Activated naive CD4-positive, alpha-beta T cell treated with Interleukin-2 at 50 U/mL for 16 hours (primary cell): ENCODE data around the gene BCAS1.
A peak's percentile ranks its signal among the peaks of the same experiment; 100 is the strongest.

Experiments
- DNase-seq: peaks from one replicate; pipeline ENCODE4 v3.0.0-alpha.2; 2020

The BCAS1 gene

DNA sequence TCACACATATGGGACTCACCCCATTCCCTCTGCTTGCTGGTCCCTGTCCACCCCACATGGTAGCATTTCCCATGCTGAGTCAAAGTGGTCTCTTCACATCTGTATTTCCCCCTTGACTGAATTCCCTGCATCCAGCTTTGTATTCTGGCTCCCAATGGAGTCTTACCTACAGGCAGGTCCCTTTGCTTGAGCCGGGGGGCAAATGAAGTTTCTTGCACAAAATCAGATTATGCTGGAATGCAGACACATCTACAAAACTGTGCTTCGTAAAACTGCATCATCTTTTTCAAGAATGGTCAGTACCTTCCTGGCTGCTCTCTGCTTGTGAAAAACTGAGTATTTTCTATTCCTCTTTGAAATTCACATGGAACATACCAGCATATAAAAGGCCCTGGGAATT lies 32.1 kb upstream of the BCAS1 start:
- DNase-seq: no peak

DNA sequence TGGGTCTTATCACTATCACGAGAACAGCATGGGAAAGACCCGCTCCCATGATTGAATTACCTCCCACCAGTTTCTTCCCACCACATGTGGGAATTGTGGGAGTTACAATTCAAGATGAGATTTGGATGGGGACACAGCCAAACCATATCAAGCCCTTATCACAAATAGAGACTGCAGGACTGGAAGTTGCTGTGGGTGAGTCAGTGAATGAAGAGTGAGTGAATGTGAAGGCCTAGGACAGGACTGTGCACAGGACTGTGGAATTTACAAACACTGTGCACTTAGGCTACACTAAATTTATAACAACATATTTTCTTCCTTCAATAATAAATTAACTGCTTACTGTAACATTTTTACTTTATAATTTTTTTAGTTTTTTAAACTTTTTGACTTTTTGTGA lies 30.2 kb upstream of the BCAS1 start:
- DNase-seq: no peak

DNA sequence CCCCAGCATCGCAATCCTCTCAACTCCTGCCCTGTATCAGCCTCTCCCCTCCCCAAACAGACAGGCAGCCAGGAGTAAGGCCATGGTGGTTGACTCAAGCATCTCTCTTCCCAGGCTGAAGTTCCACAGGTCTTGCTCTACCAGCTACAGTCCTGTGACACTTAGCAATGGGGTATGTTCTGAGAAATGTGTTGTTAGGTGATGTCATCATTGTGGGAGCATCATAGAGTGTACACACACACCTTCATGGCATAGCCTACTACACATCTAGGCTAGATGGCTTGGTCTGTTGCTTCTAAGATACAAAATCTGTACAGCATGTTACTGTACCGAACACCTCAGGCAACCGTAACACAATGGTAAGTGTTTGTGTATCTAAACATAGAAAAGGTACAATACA lies 29.5 kb upstream of the BCAS1 start:
- DNase-seq: no peak

DNA sequence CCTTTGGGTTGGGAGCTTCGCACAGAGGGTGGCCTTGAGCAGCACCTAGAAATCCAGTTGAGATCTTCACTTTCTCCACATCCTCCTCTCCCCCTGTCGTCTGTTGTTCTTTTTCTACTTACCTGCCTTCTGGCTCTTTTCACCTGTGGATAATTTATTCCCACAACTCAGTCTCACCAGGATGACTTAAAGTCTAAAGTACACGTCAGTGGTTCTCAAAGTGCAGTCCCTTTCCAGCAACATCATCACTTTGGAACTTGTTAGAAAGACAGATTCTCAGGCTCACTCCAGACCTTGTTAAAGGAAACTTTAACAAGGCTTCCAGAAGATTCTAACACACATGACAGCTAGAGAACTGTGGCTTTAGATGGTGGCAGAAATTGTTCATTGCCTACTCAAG lies 27.7 kb upstream of the BCAS1 start:
- DNase-seq: no peak

DNA sequence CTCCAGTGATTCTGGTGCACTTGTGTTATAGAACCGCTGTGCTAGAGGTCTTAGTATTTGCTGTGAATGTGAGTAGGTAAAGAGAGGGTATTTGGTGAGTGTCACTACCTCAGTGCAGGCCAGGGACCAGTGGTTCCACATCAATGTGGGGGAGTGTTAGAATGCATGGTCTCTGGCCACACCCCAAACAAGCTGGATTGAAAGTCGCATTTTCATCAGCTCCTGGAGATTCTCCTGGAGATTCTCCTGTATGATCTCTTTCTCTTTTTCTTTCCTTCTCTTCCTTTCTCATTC lies 26.8 kb upstream of the BCAS1 start:
- DNase-seq: no peak

DNA sequence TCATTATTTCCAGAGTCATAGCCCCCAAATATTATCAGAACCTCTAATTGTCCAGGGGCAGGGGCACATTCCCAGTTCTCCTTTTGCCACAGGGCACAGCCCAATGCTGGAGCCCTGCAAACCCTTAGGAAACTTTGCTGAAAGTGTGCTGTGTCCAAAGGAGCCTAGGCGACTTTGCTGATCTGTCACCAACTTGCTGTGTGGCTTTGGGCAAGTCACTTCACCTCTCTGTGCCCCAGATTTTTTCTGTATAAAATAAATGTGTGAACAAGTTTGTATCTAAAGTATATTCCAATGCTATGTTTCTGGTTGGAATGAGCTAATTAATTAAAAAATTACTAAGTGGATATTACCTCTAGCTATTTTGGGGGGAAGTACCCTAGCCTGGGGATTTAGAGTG lies 25.4 kb upstream of the BCAS1 start:
- DNase-seq: no peak

DNA sequence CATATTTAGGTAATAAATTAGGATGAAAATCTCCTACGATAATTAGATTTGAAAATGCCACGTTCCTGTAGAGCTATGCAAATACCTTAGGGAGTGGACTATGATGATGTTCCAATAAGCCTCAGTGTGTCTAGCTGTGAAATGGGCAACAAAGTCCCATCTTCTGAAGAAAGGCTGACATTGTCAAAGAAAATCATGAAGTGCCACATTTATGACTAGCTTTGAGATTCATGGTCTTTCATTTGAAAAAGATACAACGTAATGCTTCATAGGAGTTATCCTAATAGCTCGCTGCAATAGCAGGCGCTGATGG lies 23.8 kb upstream of the BCAS1 start:
- DNase-seq: no peak

DNA sequence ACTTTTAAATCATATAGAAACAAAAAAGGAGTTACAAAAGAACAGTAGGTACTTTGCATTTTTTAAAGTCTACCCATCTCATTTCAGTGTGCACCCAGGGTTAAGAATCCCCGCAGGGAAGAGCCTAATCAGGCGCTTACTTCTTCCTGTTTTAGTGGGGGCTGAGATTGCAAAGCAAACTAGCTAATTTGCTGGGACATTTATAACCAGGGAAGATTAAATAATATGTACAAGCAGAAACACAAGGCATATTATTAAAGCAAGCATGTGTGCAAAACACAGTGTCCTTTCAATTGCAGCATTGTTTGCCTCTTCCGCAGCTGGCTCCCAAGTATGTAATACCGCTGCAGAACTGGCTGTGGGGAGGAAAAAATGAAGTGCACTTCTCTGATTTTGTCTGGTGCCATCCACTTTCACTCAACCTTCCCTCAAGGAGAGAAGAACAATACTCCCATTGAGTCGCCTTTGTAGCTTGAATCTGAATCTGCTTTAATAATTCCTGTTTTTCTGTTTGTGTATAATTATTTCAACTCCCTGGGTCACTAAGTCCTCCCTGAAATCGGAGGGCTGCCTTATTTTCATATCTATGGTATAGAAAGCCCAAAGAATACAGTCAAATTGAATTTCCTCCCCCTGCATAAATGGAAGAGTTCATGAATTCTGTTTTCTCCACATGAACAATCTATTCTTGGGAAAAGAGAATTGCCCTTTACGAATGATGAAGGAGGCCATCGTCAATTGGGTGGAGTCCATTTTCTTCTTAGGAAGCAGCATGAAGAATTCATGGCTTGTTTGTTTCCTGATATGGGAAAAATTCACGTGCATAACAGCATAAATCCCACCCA lies 23.3 kb upstream of the BCAS1 start:
- no peak for DNase-seq

DNA sequence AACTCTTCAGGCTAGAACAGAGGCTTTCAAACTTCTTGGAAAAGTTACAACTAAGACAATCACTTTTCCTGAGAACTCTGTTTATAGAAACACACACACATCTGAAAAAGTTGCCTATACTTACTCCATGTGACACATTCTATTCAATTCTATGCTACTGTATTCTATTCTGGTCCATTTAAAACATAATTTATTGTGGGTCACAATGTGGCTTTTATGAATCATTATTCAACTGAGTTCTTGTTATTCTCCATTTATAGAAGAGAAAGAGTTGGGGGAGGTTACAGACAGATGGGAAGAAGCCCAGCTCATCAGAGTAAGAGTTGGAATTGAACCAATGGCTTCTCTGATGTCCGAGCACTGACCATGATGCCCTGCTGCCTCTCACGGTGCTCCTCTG lies 21.6 kb upstream of the BCAS1 start:
- DNase-seq: no peak

DNA sequence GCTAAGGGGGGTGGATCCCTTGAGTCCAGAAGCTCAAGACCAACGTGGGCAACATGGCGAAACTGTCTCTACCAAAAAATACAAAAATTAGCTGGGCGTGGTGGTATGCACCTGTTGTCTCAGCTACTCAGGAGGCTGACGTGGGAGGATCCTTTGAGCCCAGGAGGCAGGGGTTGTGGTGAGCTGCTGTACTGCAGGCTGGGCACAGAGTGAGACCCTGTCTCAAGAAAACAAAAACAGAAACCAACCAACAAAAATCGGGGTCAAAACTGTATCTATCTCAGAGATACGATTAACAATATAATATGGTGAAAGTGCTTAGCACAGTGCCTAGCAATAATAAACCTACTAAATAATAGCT lies 20.7 kb upstream of the BCAS1 start:
- no peak for DNase-seq

DNA sequence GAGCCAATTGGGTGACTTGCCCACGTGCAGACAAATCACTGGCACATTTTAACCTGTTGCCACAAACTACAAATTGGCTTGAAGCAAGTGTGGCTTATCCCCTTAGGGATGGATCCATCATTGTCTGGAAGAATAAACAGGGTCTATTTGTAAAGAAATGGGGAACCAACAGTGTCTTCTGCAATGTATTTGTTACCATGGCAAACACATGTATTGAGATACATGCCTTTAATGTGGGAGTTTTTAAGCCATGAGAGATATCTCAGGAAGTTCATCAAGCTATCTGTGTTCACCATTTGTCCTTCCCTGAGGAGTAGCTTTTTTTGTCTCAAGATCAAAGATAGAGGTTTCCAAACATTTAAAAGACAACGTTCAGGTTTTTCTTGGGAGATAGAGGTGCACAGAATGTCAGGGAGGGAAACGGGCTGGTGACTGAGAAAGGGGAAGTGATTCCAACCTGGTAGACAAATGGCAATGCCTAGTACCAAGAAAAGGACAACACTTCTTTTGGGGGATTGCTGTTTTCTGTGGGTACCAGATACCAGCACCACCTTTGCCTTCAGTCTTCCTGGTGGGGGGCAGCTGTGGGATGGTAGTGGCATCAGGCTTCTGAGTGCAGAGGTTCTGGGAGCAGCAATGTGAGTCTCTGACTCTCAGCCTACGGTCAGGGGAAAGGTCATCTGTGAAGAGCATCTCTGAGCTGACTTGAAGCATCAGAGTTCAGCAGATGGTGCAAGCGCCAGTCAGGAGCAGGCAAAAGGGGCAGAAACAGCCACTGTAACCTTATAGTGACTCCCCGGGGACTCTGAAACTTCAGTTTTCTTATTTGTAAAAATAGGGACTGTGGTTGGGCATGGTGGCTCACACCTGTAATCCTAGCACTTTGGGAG lies 20.1 kb upstream of the BCAS1 start:
- DNase-seq: no peak

DNA sequence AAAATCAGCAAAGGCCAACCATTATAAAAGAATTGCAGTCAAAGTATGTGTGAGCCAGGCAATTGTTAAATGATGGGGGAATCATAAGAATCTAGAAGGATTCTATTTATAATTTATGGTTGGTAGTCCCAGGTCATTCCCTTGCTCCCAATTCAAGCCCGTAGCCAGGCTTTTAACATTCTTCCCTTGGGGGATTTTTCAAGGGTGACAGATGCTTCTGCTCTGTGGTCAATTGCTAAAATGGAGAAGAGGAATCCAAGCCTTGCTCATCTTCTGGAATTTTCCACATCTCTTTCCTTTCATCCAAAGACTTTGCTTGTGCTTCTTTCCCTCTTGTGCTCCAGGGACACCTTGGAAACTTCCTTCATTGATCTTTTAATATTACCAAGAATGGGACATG lies 18.0 kb upstream of the BCAS1 start:
- no peak for DNase-seq

DNA sequence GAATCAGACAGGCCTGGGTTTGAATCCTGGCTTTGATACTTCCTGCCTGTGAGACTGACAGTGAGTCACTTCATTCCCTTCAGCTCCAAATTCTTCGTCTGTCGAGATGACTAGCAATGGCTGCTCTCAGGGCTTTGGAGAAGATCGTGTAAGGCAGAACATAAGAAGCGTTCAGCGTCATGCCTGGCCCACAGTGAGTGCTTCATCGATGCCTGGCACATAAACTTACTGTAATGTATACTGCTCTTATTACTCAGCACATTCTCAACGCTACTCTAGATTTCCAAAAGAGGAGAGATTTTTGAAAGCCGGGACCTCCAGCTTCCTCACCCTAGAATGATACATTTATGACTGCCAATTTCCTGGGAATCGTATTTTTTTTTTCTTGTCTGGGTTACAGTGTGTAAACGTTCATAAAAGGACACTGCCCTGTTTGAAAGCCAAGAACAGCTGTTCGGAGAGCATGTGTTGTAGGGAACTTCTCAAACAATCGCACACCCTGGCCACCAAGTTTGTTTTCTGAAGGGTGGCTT lies 16.2 kb upstream of the BCAS1 start:
- no peak for DNase-seq

DNA sequence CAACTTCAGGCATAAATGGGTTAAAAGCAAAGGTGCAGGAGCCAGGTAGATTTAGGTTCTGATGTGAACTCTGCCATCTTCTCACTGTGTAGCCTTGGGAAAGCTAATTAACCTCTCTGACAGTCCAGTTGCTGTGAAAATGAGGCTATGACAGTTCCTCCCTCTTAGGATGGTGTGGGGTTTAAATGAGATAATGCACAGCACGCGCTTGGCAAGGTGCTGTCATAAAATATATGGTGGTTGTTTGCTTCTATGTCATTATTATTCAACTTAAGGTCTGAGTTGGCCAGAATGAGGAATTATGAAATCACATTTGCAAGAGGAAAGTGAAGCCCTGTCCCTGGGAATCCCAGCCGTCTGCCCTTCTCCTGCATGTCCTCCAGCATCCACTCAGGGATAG lies 15.5 kb upstream of the BCAS1 start:
- DNase-seq: no peak

DNA sequence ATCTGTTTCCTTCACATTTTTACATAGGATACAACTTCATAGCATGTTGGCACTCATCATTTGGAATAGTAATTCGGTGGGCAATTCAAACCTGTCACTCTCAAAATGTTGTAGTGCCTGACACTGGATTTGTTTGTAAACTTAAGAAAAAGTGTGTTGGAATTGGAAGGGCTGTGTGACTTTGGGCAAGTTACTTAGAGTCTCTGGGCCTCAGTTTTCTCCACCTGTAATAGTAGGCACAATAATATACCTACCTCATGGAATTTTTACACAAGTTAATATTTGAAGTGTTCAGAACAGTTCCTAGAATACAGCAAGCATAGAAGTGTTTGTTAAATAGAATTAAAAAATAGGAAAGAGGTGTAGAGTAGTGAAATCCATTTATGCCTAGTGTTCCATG lies 15.0 kb upstream of the BCAS1 start:
- no peak for DNase-seq

DNA sequence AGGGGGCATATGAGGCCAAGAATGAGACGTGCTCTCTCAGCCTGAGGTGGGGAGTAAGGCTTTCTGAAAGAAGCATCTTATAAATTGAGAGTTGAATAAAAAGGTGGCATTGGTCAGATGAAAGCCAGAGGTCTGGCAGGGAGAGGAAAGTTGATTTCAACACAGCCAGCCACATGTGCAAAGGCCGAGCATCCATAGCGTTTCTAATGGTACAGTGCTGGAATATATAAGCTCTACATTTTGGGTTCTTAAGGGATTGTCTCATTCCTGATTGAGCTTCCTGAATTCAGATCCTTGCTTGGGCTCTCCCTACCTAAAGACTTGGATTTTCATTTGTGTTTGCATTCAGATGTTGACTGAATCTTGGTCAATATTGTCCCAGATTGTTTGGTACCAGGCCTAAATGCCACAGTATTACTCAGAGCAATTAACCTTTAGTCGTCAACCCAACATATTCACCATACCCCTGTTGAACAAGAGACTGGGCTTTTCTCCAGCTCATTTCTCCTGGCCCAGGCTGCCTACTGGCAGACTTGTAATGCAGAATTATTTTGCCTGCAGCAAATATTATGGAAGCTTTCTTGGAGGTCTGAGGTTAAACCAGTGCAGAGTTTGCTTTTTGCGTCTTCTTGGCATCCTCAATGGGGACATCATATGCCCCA lies 14.5 kb upstream of the BCAS1 start:
- DNase-seq: no peak

DNA sequence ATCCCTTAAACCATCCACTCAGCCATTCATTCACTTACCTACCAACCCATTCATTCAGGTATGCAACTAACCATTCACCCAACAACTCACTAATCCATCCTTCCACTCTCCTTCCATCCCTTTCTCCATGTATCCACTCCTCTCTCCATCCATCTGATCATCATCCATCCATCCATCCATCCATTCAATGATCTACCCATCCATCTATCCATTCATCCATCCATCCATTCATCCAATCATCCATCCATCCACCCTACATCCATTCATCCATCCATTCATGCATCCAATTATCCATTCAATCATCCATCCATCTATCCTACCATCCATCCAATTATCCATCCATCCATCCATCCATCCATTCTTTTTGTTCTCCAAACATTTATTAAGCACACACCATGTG lies 13.8 kb upstream of the BCAS1 start:
- no peak for DNase-seq

DNA sequence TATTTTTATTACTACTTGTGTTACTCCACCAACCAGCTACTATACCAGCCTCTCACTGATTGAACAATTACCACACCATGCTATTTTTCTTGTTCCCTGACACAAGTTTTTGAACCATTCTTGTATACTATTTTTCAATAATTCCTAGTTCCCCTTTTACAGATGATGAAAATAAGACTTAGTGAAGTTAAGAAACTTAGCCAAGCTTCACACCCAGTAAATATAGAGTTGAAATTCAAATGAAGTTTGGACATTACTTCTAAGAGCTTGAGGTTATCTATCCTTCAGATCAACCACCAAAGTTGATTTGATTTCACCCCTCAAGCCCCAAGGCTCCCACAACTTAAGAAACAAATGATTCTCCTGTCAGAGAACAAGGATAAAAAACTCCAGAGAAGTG lies 13.1 kb upstream of the BCAS1 start:
- no peak for DNase-seq

DNA sequence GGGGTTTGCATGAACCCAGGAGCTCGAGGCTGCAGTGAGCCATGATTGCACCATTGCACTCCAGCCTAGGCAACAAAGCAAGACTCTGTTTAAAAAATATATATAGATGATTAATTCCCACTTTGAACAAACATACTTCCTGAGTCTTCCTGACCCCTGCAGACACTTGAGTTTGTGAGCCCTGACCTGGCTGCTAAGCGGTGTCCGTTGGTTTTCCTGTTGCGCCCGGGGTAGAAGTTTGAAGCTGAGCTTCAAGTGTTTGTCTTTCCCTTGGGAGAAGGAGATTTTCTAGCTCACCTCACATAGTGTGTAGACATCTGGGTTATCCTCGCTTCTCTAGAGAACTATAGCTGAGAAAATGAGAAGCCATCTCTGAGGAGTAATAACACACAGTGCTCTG lies 11.7 kb upstream of the BCAS1 start:
- no peak for DNase-seq

DNA sequence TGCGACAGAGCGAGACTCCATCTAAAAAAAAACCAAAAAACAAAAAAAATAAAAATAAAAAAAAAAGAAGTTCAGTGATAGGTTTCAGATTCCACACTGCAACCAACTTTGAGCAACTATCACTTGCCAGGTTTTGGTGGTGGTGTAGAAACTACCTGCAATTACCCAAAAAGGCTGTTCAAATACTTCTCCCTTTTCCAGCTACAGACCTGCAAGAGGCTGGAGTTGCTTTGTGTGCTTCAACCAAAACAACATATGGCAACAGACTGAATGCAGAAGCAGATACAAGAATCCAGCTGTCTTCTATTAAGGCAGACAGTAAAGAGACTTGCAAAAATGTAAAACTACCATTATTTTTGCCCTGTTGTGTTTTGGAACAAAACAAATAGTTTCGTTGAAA lies 9.3 kb upstream of the BCAS1 start:
- no peak for DNase-seq

DNA sequence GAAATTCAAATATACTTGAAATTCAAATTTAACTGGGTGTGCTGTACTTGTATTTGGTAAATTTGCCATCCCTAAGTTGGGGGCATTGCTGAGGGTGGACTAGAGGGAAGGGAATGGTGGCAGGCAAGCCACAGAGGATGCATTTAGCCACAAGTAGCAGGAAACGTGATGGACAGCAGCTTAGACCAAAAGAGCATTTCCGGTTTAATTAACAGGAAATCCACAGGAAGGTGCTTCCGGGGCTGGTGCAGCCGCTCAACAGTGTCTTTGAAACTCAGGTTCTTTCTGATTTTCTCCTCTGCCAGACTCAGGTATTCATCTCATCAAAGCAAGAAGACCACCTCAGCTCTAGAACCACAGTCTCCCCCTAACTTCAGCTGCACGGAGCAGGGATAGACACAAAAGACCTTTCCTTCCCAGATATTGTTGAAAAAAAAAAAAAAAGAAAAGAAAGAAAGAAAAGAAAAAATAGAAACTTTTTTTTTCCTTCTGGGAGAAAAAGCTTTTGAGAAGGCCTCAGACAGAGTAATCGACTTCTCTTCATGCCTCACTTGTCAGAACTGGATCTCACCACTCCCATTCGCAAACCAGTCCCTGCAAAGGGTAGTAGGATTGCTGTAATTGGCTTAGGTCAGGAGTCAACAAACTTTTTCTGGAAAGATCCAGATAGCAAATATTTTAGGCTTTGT lies 8.0 kb upstream of the BCAS1 start:
- DNase-seq: peak; percentile 6

DNA sequence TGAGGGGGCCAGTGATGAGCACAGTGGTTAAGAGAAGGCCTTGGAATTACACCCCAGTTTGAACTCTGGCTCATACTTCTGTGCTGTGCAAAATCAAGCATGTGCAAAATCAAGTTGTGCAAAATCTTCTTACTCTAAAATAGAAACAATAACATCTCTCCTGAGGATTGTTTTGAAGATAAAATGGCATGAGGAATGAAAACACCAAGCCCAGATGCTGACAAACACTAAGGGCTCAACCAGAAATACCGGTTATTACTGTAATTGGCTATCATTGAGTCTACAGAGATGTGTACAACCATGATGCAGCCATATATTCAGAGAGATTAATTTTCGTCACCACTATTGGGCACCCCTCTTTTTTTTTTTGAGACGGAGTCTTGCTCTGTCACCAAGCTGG lies 5.9 kb upstream of the BCAS1 start:
- DNase-seq: no peak

DNA sequence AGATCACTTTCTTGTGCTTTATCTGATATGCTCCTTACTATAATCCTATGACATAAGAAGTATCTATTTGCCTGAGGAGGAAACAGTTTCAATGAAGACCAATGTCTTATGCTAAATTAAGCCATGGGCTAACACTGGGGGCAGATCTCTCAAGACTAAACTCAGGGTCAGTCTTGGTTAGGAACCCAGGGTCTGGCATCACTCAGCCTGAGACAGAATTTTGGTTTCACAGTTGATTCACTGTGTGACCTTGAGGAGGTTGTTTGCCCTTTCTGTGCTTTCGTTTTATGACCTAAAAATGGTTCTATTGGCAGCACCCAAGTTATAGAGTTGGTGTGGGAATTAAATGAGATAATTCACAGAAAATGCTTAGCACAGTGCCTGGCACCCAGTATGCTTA lies 4.9 kb upstream of the BCAS1 start:
- DNase-seq: no peak

DNA sequence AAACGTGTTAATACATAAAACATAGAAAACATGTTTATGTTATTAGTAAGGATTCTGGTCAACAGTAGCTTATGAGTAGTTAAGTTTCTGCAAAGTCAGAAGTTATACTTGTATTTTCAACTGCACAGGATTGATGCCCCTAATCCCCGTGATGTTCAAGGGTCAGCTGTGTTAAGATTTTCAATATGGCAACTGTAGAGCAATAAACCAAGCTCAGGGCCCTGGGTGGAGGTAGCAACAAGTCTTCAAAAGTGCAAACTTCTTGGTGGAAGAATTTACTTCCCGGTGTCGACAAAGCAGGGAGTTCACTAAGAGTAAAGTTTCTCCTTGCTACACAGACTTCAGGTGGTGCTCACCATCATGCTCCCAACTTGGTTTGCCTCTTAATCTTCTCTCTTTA lies 4.1 kb upstream of the BCAS1 start:
- DNase-seq: no peak
